Measurements from ENCODE around the gene MAP3K10. TPM values are rescaled to one million over a fixed set of nuclear protein-coding genes. Genes with fewer than 3 reads are reported as not detected.

The MAP3K10 gene
- total and polyA plus RNA-seq, 12 donors, result 2.4 to 78.3 (median 18.2) TPM

DNA sequence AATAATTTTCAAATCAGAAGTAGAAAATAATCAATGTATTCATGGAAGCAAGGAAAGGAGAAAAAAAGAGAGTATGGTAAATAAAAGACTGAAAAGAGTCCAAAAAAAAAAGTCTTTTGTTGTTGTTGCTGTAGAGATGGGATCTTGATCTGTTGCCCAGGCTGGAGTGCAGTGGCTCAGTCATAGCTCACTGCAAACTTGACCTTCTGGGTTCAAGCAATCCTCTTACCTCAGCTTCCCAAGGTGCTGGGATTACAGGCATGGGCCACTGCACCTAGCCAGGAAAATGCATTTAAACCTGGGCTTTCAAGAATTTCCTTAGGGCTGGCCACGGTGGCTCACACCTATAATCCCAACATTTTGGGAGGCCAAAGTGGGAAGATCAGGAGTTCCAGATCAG lies 7.0 kb upstream of the MAP3K10 start:
- Histone ChIP-seq H3K27ac (no peak overlapping the region), H3K36me3 (replicated peaks in 1 of 2) (no peaks in the 10 kb centered on the region), H3K4me3 (no peak overlapping the region), H3K27me3 (no peaks in the 10 kb centered on the region), H3K9me3 (replicated peaks in 1 of 3) (no peaks in the 10 kb centered on the region), H3K4me1 (replicated peaks in 1 of 2) (no peaks in the 10 kb centered on the region)
- TF ChIP-seq, protein P1, sequence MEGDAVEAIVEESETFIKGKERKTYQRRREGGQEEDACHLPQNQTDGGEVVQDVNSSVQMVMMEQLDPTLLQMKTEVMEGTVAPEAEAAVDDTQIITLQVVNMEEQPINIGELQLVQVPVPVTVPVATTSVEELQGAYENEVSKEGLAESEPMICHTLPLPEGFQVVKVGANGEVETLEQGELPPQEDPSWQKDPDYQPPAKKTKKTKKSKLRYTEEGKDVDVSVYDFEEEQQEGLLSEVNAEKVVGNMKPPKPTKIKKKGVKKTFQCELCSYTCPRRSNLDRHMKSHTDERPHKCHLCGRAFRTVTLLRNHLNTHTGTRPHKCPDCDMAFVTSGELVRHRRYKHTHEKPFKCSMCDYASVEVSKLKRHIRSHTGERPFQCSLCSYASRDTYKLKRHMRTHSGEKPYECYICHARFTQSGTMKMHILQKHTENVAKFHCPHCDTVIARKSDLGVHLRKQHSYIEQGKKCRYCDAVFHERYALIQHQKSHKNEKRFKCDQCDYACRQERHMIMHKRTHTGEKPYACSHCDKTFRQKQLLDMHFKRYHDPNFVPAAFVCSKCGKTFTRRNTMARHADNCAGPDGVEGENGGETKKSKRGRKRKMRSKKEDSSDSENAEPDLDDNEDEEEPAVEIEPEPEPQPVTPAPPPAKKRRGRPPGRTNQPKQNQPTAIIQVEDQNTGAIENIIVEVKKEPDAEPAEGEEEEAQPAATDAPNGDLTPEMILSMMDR (IDR thresholded peaks at IDR 0.05), result no peak
- no peak for TF ChIP-seq POLR2A (IDR thresholded peaks at IDR 0.05)
- WGBS, 4 donors, result 69 to 100% (median 93%) methylated on average over 1 of the region's 1 CpG
- intact Hi-C loops (cut with DNase I), result no loop called here
- no peak for DNase-seq

DNA sequence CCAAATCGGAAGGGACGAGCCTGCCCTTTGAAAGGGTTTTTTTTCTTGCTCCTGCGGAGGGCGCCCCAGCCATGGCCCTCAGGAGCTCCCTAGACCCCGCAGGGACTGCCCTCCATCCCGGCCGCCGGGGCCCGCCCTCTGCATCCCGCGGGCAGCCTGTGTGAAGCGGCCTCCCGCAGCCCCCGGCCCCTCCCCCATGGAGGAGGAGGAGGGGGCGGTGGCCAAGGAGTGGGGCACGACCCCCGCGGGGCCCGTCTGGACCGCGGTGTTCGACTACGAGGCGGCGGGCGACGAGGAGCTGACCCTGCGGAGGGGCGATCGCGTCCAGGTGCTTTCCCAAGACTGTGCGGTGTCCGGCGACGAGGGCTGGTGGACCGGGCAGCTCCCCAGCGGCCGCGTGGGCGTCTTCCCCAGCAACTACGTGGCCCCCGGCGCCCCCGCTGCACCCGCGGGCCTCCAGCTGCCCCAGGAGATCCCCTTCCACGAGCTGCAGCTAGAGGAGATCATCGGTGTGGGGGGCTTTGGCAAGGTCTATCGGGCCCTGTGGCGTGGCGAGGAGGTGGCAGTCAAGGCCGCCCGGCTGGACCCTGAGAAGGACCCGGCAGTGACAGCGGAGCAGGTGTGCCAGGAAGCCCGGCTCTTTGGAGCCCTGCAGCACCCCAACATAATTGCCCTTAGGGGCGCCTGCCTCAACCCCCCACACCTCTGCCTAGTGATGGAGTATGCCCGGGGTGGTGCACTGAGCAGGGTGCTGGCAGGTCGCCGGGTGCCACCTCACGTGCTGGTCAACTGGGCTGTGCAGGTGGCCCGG lies 815 bp downstream of the MAP3K10 start:
- Histone ChIP-seq H3K36me3 (replicated peaks in 1 of 2) (no peaks in the 10 kb centered on the region), H3K9me3 (replicated peaks in 1 of 3) (no peaks in the 10 kb centered on the region), H3K4me1 (replicated peaks in 1 of 2) (peaks cover 8 to 17% of the 10 kb centered on the region in 2 donors), H3K27me3 (no peaks in the 10 kb centered on the region), H3K27ac (peak overlapping the region in 2 of 5 donors; percentile 96 to 99), H3K4me3 (peak overlapping the region in 2 of 4 donors; percentile 84 to 100)
- DNase-seq, result peak in 6 of 7 donors; percentile 22 to 45 (median 36)
- TF ChIP-seq, protein P1 (IDR thresholded peaks at IDR 0.05), result no peak
- no peak for TF ChIP-seq POLR2A (IDR thresholded peaks at IDR 0.05)
- WGBS, 4 donors, result 14 to 33% (median 18%) methylated on average over 6 to 62 of the region's 62 CpGs; no CpG with 5 or more reads in 1 of the 4 donors
- intact Hi-C loops (cut with DNase I), result no loop called here

- WGBS, 4 donors, result 82 to 95% (median 89%) methylated on average over 3 to 5 of the region's 5 CpGs
- Histone ChIP-seq H3K27ac (no peak overlapping the region), H3K9me3 (replicated peaks in 1 of 3) (no peaks in the 10 kb centered on the region), H3K4me1 (replicated peaks in 1 of 2) (peaks cover 8 to 17% of the 10 kb centered on the region in 2 donors), H3K36me3 (replicated peaks in 1 of 2) (no peaks in the 10 kb centered on the region), H3K4me3 (peak overlapping the region in 1 of 4 donors; percentile 100), H3K27me3 (no peaks in the 10 kb centered on the region)
- DNase-seq, result no peak
- intact Hi-C loops (cut with DNase I), result no loop called here
- TF ChIP-seq, protein P1 (IDR thresholded peaks at IDR 0.05), result no peak
- no peak for TF ChIP-seq POLR2A (IDR thresholded peaks at IDR 0.05)
Observed at GRCh38 chr19:40192758-40193586, 1.7 kb downstream of the MAP3K10 start.

- H3K27me3 ChIP-seq, result no peaks in the 10 kb centered on the region
- H3K9me3 ChIP-seq (replicated peaks in 1 of 3), result no peaks in the 10 kb centered on the region
- no peak overlapping the region for H3K4me3 ChIP-seq
- H3K36me3 ChIP-seq (replicated peaks in 1 of 2), result no peaks in the 10 kb centered on the region
- H3K4me1 ChIP-seq (replicated peaks in 1 of 2), result peaks cover 8 to 17% of the 10 kb centered on the region in 2 donors
- H3K27ac ChIP-seq, result no peak overlapping the region
- no peak for DNase-seq
- TF ChIP-seq POLR2A (IDR thresholded peaks at IDR 0.05), result no peak
- TF ChIP-seq, protein P1 (IDR thresholded peaks at IDR 0.05), result no peak
- WGBS, 4 donors, result 87 to 92% (median 90%) methylated on average over 3 of the region's 3 CpGs
- intact Hi-C loops (cut with DNase I), result no loop called here
Observed at GRCh38 chr19:40193587-40193849, 2.3 kb downstream of the MAP3K10 start.

All from adrenal gland (tissue), 12 donors.